T-helper 1 cell (primary cell): ENCODE data around the gene DZIP1L.

Experiments
- DNase-seq, 5 donors: peaks; one replicate each; pipeline ENCODE4 v3.0.0-alpha.2; 2012 to 2020

The DZIP1L gene

GRCh38 chr3:138030734-138031280 lies 84.6 kb downstream of the DZIP1L start:
- DNase-seq: no peak

DNA sequence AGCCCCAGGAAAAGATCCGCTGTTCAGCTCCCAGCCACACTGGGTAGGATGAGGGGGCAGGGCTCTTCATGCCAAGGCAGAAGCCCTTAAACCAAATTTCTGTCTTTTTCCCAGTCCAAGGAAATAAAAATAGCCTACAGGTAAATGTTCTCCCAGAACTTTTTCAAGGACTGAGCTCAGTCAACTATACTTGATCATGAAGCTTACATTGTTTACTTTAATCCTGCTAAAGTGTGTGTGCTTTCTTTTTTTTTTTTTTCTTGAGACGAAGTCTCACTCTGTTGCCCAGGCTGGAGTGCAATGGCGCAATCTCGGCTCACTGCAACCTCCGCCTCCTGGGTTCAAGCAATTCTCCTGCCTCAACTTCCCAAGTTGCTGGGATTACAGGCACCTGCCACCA lies 87.6 kb downstream of the DZIP1L start:
- no peak for DNase-seq

- no peak for DNase-seq
These were observed 89.9 kb downstream of the DZIP1L start for GRCh38 chr3:138025553-138025952.

GRCh38 chr3:138023754-138024153 lies 91.7 kb downstream of the DZIP1L start:
- no peak for DNase-seq

- DNase-seq: no peak
These were observed 95.9 kb downstream of the DZIP1L start for GRCh38 chr3:138019281-138020069.

GRCh38 chr3:138016065-138016464 lies 99.3 kb downstream of the DZIP1L start:
- DNase-seq: no peak

GRCh38 chr3:138012526-138012925 lies 102.9 kb downstream of the DZIP1L start:
- no peak for DNase-seq
